Fibroblast of peridontal ligament (primary cell): Measurements from ENCODE around the gene CACNG8.
A peak's percentile ranks its signal among the peaks of the same experiment; 100 is the strongest.

ENCODE experiments used
- DNase-seq: peaks from one replicate; pipeline ENCODE4 v3.0.0-alpha.2; 2010; ENCODE audit errors: extremely low read depth

CACNG8 gene

DNA sequence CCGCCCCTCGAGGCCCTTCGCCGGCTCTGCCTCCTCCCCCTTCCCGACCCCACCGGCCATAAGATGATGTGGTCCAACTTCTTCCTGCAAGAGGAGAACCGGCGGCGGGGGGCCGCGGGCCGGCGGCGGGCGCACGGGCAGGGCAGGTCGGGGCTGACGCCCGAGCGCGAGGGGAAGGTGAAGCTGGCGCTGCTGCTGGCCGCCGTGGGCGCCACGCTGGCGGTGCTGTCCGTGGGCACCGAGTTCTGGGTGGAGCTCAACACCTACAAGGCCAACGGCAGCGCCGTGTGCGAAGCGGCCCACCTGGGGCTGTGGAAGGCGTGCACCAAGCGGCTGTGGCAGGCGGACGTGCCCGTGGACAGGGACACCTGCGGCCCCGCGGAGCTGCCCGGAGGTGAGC, 30.1 kb downstream of the CACNG8 start:
- DNase-seq: no peak

- no peak for DNase-seq
Measured at GRCh38 chr19:53993448-53993847, 30.7 kb downstream of the CACNG8 start.

GRCh38 chr19:53994811-53995210, 32.1 kb downstream of the CACNG8 start:
- no peak for DNase-seq

DNA sequence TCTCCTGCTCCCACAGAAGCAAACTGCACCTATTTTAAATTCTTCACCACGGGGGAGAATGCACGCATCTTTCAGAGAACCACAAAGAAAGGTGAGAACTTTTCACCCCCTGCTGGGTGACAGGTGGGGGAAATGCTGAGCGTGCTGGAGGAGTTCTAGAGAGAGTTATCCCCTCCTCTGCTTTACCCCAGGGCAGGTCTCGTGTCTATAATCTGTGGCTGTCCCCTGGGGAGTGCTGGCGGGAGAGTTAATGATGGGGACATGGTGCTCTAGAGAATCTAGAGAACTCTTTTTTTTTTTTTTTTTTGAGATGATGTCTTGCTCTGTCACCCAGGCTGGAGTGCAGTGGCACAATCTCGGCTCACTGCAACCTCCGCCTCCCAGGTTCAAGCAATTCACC, 35.5 kb downstream of the CACNG8 start:
- DNase-seq: no peak

DNA sequence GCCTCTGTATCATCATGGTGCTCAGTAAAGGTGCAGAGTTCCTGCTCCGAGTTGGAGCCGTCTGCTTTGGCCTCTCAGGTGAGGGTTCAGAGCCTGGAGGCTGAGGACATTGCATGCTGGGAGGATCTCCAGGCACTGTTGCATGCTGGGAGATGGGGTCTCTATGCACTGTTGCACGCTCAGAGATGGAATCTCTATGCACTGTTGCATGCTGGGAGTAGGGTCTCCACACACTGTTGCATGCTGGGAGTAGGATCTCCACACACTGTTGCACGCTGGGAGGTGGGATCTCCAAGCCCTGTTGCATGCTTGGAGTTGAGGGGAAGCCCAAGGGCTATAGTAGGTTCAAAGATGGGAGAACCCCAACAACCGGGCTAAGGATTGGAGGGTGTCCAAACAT, 37.0 kb downstream of the CACNG8 start:
- DNase-seq: no peak

DNA sequence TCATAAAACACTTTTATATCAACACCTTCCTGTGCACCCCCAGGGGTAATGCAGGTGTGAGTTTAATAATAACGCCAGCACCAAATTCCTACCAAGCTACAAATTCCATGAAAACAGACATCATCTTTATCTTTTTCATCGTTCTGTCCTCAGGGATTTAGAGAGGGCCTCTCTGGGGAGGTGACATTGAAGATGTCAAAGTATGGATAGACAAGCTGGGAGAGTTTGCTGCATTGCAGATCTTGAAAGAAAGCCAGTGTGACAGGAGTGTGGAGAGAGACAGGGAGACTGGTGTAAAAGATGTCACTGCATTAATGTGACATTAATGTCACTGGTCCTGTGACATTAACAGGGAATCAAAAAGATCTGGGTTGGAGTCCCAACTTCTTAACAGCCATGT, 38.8 kb downstream of the CACNG8 start:
- DNase-seq: no peak

DNA sequence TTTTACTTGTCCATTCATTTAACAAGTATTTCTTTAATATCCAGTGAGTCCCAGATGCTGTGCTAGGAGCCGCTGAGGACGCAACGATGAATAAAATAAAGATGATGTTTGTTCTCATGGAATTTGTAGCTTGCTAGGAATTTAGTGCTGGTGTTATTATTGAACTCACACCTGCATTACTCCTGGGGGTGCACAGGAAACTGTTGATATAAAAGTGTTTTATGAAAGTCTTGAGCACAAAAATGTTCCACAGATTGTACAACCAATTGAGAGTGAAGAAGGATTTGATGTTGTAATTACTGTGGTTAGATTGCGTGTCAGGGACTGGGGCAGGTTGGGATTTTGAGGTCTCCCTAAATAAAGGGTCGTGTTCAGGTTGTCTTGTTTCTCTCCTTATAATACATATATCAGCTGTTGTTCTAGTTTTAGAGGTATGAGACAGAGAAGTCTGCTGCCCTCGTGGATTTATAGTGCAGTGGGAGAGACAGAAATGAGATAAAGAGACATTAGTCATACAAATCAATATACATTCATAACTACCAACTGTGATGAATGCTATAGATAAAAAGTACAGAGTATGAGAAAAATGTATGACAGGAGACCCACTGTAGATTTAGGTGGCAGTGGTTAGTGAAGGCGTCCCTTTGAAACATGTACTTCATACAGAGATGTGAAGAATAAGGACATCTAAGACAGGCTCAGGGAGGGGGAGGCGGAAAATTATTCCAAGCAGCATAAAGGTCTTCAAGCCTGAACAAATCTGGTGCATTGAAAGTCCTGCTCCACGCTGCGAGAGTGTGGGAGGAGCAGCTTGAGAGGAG, 40.0 kb downstream of the CACNG8 start:
- no peak for DNase-seq

- DNase-seq: no peak
Measured at GRCh38 chr19:54009440-54009839, 46.7 kb downstream of the CACNG8 start.

DNA sequence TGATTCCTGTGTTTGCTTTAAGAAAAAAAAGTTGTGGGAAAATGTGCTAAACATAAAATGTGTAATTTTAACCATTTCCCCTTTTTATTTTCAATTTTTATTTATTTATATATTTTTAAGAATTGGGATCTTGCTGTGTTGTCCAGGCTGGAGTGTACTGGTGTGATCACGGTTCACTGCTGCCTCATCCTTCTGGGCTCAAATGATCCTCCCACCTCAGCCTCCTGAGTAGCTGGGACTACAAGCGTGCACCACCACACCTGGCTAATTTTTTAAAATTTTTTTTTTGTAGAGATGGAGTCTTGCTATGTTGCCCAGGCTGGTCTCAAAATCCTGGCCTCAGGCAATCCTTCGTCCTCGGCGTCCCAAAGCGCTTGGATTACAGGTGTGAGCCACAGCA, 47.7 kb downstream of the CACNG8 start:
- DNase-seq: no peak

GRCh38 chr19:54011507-54012211, 48.9 kb downstream of the CACNG8 start:
- no peak for DNase-seq

DNA sequence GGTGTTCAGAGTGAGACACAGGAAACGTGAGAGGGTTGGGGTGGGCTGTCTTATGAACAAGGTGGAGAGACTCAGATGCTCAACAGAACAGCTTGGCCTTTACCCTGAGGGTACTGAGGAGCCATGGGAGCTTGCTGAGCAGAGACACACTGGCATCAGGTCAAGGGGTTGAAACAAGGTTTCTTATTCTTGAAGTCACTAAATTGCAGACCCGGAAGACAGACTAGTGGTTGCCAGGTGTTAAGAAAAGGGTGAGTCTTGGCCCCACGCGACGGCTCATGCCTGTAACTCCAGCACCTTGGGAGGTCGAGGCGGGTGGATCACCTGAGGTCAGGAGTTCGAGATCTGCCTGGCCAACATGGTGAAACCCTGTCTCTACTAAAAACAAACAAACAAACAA, 51.1 kb downstream of the CACNG8 start:
- no peak for DNase-seq

DNA sequence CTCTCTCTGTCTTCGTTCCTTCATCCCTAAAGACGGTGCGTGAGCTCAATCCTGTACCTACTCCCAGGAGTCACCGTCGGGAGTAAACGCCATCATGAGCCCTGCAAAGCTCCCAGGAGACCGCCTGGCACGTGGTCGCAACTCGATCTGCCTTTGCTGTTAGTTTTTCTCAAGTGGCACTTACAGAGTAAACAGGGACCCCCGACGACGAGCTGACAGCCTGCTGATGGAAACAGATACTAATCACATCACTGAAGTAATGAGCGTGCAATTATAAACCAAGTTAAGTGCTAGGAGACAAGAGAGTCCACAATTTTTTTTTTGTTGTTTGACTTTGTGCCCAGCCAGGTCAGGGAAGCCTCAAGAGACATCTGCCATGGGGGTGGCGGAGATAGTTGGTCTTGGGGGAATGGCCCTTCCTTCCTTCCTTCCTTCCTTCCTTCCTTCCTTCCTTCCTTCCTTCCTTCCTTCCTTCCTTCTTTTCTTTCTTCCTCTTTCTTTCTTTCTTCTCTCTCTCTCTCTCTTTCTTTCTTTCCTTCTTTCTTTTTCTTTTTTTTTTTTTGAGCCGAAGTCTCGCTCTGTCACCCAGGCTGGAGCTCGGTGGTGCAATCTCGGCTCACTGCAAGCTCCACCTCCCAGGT, 52.3 kb downstream of the CACNG8 start:
- no peak for DNase-seq

DNA sequence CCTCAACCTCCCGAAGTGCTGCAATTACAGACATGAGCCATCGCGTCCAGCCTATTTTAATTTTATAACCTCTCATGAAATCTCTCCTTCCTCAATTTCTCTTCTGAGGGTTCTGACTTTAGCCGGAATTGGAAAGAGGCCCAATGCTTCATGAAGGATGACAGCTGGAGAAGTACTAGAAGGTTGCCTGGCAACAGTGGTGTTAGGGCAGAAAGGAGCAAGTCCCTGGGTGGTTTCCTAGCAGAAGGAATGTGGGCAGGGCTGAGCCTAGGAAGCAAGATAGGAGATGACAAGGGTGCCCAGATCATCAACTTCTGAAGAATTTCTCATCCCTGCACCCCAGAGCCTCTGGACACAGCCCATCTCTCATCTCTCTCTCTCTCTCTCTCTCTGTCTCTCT, 54.5 kb downstream of the CACNG8 start:
- DNase-seq: peak; percentile 11

GRCh38 chr19:54021363-54021762, 58.6 kb downstream of the CACNG8 start:
- no peak for DNase-seq

- DNase-seq: no peak
Measured at GRCh38 chr19:54021932-54022331, 59.2 kb downstream of the CACNG8 start.

GRCh38 chr19:54023191-54023590, 60.5 kb downstream of the CACNG8 start:
- DNase-seq: peak; percentile 4

- no peak for DNase-seq
Measured at GRCh38 chr19:54024660-54025059, 61.9 kb downstream of the CACNG8 start.

DNA sequence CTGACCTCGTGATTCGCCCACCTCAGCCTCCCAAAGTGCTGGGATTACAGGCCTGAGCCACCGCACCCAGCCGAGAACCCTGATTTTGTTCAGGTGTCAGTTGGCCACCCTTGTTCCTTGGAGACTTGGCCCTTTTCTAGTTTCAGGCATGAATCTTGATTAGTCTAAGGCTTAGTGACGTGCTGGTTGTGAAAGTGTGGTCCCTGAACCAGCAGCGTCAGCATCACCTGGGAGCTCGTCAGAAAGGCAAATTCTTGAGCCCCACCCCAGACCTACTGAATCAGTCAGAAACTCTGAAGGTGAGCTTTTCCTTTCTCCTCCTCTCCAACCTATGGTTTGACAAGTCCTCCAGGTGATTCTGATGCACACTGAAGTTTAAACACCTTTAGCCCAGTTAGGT, 63.9 kb downstream of the CACNG8 start:
- no peak for DNase-seq

DNA sequence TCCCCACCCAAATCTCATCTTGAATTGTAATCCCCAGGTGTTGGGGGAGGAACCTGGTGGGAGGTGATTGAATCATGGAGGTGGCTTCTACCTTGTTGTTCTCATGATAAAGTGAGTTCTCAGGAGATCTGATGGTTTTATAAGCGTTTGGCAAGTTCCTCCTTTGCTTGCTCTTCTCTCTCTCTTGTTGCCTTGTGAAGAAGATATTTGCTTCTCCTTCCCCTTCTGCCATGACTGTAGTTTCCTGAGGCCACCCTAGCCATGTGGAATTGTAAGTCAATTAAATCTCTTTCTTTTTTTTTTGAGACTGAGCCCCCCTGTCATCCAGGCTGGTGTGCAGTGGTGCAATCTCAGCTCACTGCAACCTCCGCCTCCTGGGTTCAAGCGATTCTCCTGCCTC, 66.6 kb downstream of the CACNG8 start:
- DNase-seq: no peak

DNA sequence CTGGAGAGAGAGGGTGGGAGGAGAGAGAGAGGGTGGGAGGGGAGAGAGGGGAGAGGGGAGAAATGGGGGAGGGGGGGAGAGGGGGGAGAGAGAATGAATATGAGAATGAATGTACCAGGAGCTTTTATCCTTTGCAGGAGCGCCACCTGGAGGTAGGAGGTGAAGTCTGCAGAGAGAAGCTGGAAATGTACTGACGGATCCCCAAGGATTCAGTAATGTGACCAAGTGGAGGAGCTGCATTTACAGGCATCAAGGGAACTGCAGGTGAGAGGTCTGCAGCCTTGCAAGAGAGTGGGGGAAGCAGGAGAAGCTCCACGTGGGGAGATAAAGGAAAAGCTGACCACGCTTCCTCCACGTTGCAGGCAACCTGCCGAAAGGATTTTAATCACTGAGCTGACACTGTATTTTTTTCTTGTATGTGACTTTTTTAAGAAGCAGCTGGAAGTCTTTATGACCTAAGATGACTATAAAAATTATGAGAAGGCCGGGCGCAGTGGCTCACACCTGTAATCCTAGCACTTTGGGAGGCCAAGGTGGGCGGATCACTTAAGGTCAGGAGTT, 67.3 kb downstream of the CACNG8 start:
- DNase-seq: peak; percentile 71

DNA sequence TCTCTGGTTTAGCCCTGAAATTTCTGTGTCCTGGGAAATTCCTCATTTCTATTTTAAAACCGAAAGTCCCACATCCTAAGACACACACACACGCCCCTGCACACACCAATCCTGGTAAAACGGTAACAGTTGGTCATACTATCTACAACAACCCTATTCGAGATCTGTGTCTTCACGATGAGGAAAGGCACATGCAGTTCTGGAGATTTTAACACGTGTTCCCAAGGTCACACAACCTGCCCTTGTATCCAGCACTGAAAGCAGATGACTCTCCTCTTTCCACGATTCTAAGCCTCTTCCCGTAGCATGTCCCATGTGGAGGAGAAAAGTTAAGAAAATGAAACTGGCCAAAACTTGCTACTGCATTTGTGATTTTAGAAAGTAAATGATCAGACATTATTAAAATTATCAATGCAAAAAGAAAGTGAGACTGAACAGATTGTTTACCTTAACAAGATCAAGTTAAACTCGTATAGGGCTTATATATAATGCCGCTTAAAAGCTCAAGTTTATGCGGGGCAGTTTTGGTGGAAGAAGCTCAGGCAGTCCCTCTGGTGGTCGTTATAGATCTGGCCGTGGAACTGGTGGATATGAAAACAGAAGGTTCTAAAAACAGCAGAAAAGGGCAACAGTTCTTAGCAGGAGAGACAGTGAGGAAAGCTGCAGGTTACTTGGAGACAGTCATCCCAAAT, 68.3 kb downstream of the CACNG8 start:
- peak; percentile 49 for DNase-seq
